GM23338 (cell line): ENCODE results near the gene PTPN22. TPM values are rescaled to one million over a fixed set of nuclear protein-coding genes. Genes with fewer than 3 reads are reported as not detected.

Experiments used
- CREB1 ChIP-seq: fragments of 250-450 bp; sonication (Bioruptor Pico); IDR thresholded peaks from 2 replicates; pipeline ENCODE4 v1.5.0; 2020; ENCODE audit warnings: low read depth, mild to moderate bottlenecking, moderate library complexity
- EZH2 ChIP-seq: fragments of 200-600 bp; sonication (generic); IDR thresholded peaks from one replicate; pipeline ENCODE4 v1.8.0; 2017; ENCODE audit warnings: antibody characterized with exemption, mild to moderate bottlenecking, low read depth; ENCODE audit not compliant: unreplicated experiment
- JUNB ChIP-seq: IDR thresholded peaks from one replicate; pipeline ENCODE4 v1.6.1; 2016; ENCODE audit warnings: antibody characterized with exemption; ENCODE audit not compliant: unreplicated experiment
- NANOG ChIP-seq: IDR thresholded peaks from 2 replicates; pipeline ENCODE4 v1.6.1; 2016; ENCODE audit warnings: antibody characterized with exemption, borderline replicate concordance
- REST ChIP-seq: IDR thresholded peaks from one replicate; pipeline ENCODE4 v1.6.1; 2018; ENCODE audit warnings: antibody characterized with exemption; ENCODE audit not compliant: unreplicated experiment
- STAT1 ChIP-seq: IDR thresholded peaks from one replicate; pipeline ENCODE4 v1.6.1; 2016; ENCODE audit warnings: antibody characterized with exemption; ENCODE audit not compliant: unreplicated experiment
- ZNF114 ChIP-seq: fragments of 250-450 bp; sonication (Bioruptor Pico); IDR thresholded peaks from 2 replicates; pipeline ENCODE4 v1.5.0; 2020; ENCODE audit warnings: mild to moderate bottlenecking, moderate library complexity
- ZNF331 ChIP-seq: fragments of 250-450 bp; sonication (Bioruptor Pico); IDR thresholded peaks from 2 replicates; pipeline ENCODE4 v1.5.0; 2020; ENCODE audit warnings: low read depth, mild to moderate bottlenecking, moderate library complexity
- ZNF462 ChIP-seq: fragments of 250-450 bp; sonication (Bioruptor Pico); IDR thresholded peaks from 2 replicates; pipeline ENCODE4 v1.5.0; 2020; ENCODE audit warnings: mild to moderate bottlenecking, moderate library complexity
- polyA plus RNA-seq: library from polyadenylated mRNA; unstranded; fragments of >200 nt; fragmentation: Nextera tagmentation; extraction: Ambion mirVana; gene quantifications from 2 replicates; pipeline ENCODE4 v1.2.1, GENCODE V29; 2016
- total RNA-seq: library from RNA; depleted of rRNA; stranded (reverse); fragments of >200 nt; shearing (Covaris generic); gene quantifications from 2 replicates; pipeline ENCODE4 v1.2.3, GENCODE V29; 2014

Gene PTPN22
- total and polyA plus RNA-seq, 2 experiments from 2014 or later: 0.08 TPM; not detected in 1

- no peak for TF ChIP-seq ZNF462 (CRISPR knock-in tag)
- no peak for TF ChIP-seq ZNF331 (CRISPR knock-in tag)
- TF ChIP-seq STAT1: no peak
- TF ChIP-seq REST: no peak
- TF ChIP-seq JUNB: no peak
- TF ChIP-seq EZH2: no peak
- TF ChIP-seq CREB1 (CRISPR knock-in tag): no peak
- TF ChIP-seq ZNF114 (CRISPR knock-in tag): no peak
- TF ChIP-seq NANOG: no peak
Measured at GRCh38 chr1:113821916-113822315, 49.6 kb downstream of the PTPN22 start (continued).
